ENCODE measurements around the gene MRPL30.
A peak's percentile ranks its signal among the peaks of the same experiment; 100 is the strongest.

The MRPL30 gene

DNA sequence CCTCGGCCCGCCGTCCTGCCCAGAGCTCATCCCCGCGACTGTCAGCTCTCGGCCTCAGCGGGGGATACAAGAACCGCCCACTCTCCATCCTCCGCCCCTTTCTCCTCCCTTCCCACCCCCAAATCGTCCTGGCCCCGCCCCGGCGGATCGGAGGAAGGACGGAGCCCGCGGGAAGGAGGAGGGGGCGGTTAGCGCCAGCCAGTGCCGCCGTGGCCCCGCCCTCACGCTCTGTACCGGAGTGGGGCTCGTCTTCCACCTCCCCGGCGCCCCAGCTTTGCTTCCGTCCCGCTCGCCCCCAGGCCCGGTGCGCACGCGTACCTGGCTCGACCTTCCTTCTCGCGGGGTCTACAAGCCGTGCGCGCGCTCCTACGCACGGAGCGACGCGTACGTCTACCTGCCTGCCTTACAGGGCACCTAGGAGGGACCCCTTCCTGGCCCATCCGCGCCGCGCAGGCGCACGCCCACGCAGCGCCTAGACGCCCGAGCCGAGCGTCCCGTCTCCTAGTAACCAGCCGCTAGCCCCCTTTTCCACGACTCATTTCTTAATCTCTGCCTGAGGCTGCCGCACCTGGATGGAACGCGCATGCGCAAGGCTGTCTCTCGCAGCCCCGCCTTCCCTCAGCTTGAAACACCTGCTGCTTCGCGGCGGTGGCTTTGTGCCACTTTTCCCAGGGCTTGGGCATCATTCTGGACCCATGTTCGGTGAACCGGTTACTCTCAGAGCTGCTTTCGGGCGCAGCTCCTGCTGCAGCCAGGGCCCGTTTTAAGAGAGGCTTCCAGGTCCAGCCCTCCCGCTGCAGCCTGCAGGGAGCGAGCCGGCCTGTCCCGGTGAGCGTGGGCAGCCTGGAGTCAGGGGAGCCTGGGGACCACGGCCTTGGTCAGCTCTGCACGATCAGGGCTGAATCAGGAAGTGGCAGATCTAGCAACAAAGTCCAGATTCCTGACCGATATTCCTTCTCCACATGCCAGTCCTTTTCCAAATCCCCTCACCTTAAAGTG, 39.6 kb upstream of the MRPL30 start, which contains the start of gene C2orf15:
C2orf15 (plus strand) TSS at position 598 of the 999 bp plus-strand sequence. CDS start 8,852 bp downstream, outside the sequence.
- TF ChIP-seq POLR2AphosphoS5 (IDR thresholded peaks at IDR 0.05; ENCODE audit: low read depth, low read length) (0 out of 2 replicates have a peak, but pooled peaks have one; percentile 50), SIN3A (IDR thresholded peaks at IDR 0.05; ENCODE audit: borderline replicate concordance, insufficient read depth, low read length) (no peak), FOXP2 (optimal IDR thresholded peaks at IDR 0.05; ENCODE audit: borderline replicate concordance, extremely low read depth, extremely low read length, insufficient read depth) (peak; percentile 56), TAF1 (IDR thresholded peaks at IDR 0.05; ENCODE audit: borderline replicate concordance, insufficient read depth, low read length) (no peak)
- TF ChIP-seq, protein P1, sequence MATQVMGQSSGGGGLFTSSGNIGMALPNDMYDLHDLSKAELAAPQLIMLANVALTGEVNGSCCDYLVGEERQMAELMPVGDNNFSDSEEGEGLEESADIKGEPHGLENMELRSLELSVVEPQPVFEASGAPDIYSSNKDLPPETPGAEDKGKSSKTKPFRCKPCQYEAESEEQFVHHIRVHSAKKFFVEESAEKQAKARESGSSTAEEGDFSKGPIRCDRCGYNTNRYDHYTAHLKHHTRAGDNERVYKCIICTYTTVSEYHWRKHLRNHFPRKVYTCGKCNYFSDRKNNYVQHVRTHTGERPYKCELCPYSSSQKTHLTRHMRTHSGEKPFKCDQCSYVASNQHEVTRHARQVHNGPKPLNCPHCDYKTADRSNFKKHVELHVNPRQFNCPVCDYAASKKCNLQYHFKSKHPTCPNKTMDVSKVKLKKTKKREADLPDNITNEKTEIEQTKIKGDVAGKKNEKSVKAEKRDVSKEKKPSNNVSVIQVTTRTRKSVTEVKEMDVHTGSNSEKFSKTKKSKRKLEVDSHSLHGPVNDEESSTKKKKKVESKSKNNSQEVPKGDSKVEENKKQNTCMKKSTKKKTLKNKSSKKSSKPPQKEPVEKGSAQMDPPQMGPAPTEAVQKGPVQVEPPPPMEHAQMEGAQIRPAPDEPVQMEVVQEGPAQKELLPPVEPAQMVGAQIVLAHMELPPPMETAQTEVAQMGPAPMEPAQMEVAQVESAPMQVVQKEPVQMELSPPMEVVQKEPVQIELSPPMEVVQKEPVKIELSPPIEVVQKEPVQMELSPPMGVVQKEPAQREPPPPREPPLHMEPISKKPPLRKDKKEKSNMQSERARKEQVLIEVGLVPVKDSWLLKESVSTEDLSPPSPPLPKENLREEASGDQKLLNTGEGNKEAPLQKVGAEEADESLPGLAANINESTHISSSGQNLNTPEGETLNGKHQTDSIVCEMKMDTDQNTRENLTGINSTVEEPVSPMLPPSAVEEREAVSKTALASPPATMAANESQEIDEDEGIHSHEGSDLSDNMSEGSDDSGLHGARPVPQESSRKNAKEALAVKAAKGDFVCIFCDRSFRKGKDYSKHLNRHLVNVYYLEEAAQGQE (IDR thresholded peaks at IDR 0.05; ENCODE audit: insufficient read depth in 1 of 2, low read depth in 2 of 2, low read length in 2 of 2), result no peak

DNA sequence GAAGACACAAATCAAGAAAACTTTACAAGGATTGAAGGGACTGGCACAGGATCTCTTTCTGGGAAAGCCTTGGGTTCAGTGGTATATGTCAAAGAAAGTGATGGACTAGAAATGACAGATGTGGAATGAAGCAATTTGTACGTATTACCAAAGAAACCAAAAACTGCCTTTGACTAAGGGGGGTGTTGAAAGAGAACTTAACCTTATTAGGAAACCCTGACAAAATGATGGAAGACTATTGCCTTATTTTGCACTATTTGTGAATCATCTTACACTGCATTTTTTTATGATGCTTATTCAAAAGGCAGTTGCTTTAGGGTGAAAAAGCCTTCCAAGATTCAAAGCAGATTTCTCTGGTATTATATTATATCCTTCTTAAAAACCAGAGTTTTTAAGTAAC, 30.3 kb upstream of the MRPL30 start:
- TF ChIP-seq, protein P1 (IDR thresholded peaks at IDR 0.05; ENCODE audit: insufficient read depth in 1 of 2, low read depth in 2 of 2, low read length in 2 of 2), result no peak
- TF ChIP-seq TAF1 (IDR thresholded peaks at IDR 0.05; ENCODE audit: borderline replicate concordance, insufficient read depth, low read length), result no peak
- TF ChIP-seq POLR2AphosphoS5 (IDR thresholded peaks at IDR 0.05; ENCODE audit: low read depth, low read length), result no peak
- no peak for TF ChIP-seq SIN3A (IDR thresholded peaks at IDR 0.05; ENCODE audit: borderline replicate concordance, insufficient read depth, low read length)
- no peak for TF ChIP-seq FOXP2 (optimal IDR thresholded peaks at IDR 0.05; ENCODE audit: borderline replicate concordance, extremely low read depth, extremely low read length, insufficient read depth)

DNA sequence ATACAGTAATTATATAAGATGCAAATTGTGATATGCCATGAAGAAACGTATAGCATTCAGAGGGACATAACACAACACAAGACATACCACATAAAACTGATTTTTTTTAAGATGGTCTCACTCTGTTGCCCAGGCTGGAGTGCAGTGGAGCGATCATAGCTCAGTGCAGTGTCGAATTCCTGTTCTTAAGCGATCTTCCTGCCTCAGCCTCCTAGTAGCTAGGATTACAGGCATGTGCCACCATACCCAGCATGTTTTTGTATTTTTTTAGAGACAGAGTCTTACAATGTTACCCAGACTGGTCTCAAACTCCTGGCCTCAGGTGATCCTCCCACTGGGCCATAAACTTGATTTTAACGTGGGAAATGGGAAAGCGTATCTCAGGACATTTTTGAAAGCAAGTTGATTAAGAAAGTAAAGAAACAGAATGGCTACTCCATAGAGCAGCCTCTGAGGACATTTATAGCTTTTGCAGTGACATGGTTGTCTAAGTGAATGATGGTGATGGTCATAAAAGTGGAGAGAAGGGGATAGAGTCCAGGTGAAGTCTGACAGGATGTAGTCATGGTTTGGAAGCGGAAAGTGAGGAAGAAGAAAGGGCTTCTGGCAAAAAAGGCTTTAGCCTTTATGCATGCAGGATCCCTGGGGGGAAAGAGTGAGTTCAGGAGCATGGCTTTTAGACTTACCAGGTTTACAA, 28.6 kb upstream of the MRPL30 start:
- TF ChIP-seq SIN3A (IDR thresholded peaks at IDR 0.05; ENCODE audit: borderline replicate concordance, insufficient read depth, low read length) (no peak), FOXP2 (optimal IDR thresholded peaks at IDR 0.05; ENCODE audit: borderline replicate concordance, extremely low read depth, extremely low read length, insufficient read depth) (no peak), POLR2AphosphoS5 (IDR thresholded peaks at IDR 0.05; ENCODE audit: low read depth, low read length) (no peak), TAF1 (IDR thresholded peaks at IDR 0.05; ENCODE audit: borderline replicate concordance, insufficient read depth, low read length) (no peak)
- TF ChIP-seq, protein P1 (IDR thresholded peaks at IDR 0.05; ENCODE audit: insufficient read depth in 1 of 2, low read depth in 2 of 2, low read length in 2 of 2), result no peak

DNA sequence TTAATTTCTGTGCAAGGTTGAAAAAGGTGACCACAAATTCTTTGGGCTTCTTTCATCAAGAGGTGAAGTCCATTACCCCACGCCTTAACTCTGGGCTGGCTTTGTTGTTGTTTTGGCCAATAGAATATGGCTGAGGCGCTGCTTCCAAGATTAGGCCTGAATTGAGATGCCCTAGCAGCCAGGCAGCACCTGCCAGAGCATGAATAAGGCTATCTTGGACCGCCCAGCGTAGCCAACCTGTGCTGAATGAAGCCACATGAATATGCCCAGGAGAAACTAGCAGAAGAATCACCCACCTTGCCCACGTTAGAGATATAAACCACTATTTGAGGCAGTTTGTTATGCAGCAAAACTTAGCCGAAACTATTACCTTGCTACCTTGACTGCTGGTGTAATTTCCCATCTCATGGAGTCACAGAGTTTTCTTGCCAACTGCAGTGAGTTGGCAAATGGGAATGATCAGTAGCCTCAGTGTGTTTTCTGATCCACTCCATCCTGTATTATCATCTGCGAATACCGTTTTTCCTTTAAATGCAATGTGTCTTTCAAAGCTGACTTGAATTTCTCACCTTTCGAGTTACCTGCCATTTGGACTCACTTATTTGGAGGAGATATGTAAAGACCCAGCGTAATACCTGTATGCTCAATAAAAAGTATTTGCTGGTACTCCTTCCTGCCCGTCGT, 26.9 kb upstream of the MRPL30 start:
- TF ChIP-seq, protein P1 (IDR thresholded peaks at IDR 0.05; ENCODE audit: insufficient read depth in 1 of 2, low read depth in 2 of 2, low read length in 2 of 2), result no peak
- TF ChIP-seq SIN3A (IDR thresholded peaks at IDR 0.05; ENCODE audit: borderline replicate concordance, insufficient read depth, low read length) (no peak), POLR2AphosphoS5 (IDR thresholded peaks at IDR 0.05; ENCODE audit: low read depth, low read length) (no peak), TAF1 (IDR thresholded peaks at IDR 0.05; ENCODE audit: borderline replicate concordance, insufficient read depth, low read length) (no peak), FOXP2 (optimal IDR thresholded peaks at IDR 0.05; ENCODE audit: borderline replicate concordance, extremely low read depth, extremely low read length, insufficient read depth) (no peak)

Measured in PFSK-1 (cell line).